ES-I3 (cell line): ENCODE results near the gene CHSY1.

Experiments used
- H3K36me3 ChIP-seq: 2 replicates; pipeline ENCODE4 v1.6.1; 2013; ENCODE audit warnings: mild to moderate bottlenecking, low read length, control low read depth, moderate library complexity; ENCODE audit not compliant: insufficient read depth
- H3K4me1 ChIP-seq: 2 replicates; pipeline ENCODE4 v1.6.1; 2013; ENCODE audit warnings: mild to moderate bottlenecking, control low read depth, low read length; ENCODE audit not compliant: insufficient read depth
- H3K9ac ChIP-seq: 2 replicates; pipeline ENCODE4 v1.6.1; 2013; ENCODE audit warnings: low read depth, mild to moderate bottlenecking, low read length, moderate library complexity
- H3K9me3 ChIP-seq: 2 replicates; pipeline ENCODE4 v1.6.1; 2013; ENCODE audit warnings: mild to moderate bottlenecking, low read length, moderate library complexity; ENCODE audit not compliant: control insufficient read depth, insufficient read depth

CHSY1 gene

GRCh38 chr15:101187820-101188636 is 63.8 kb downstream of the CHSY1 start:
- H3K4me1 ChIP-seq: peaks cover 36% of the 10 kb centered on the region
- no peaks in the 10 kb centered on the region for H3K9me3 ChIP-seq
- H3K36me3 ChIP-seq: no peaks in the 10 kb centered on the region; the same call in 1 of the 2 replicates
- H3K9ac ChIP-seq: no peak overlapping the region

- peaks cover 25% of the 10 kb centered on the region for H3K4me1 ChIP-seq
- no peaks in the 10 kb centered on the region; the same call in none of the 2 replicates for H3K36me3 ChIP-seq
- H3K9me3 ChIP-seq: no peaks in the 10 kb centered on the region
- no peak overlapping the region for H3K9ac ChIP-seq
Observed at GRCh38 chr15:101185770-101186169, 66.1 kb downstream of the CHSY1 start.

GRCh38 chr15:101185336-101185735 is 66.5 kb downstream of the CHSY1 start:
- no peaks in the 10 kb centered on the region for H3K9me3 ChIP-seq
- H3K4me1 ChIP-seq: peaks cover 21% of the 10 kb centered on the region

GRCh38 chr15:101184830-101185229 is 67.0 kb downstream of the CHSY1 start:
- Histone ChIP-seq H3K9me3 (no peaks in the 10 kb centered on the region), H3K9ac (no peak overlapping the region), H3K36me3 (no peaks in the 10 kb centered on the region; the same call in none of the 2 replicates), H3K4me1 (peaks cover 16% of the 10 kb centered on the region)

More at GRCh38 chr15:101185336-101185735, 66.5 kb downstream of the CHSY1 start:
- Histone ChIP-seq H3K36me3 (no peaks in the 10 kb centered on the region; the same call in none of the 2 replicates), H3K9ac (no peak overlapping the region)

- Histone ChIP-seq H3K9me3 (no peaks in the 10 kb centered on the region), H3K4me1 (peaks cover 10% of the 10 kb centered on the region), H3K36me3 (no peaks in the 10 kb centered on the region; the same call in none of the 2 replicates), H3K9ac (no peak overlapping the region)
Observed at GRCh38 chr15:101183931-101184305, 67.9 kb downstream of the CHSY1 start.

GRCh38 chr15:101183226-101183930 is 68.5 kb downstream of the CHSY1 start:
- Histone ChIP-seq H3K4me1 (peaks cover 5% of the 10 kb centered on the region), H3K9me3 (no peaks in the 10 kb centered on the region), H3K9ac (no peak overlapping the region; the same call in 1 of the 2 replicates), H3K36me3 (peaks cover 3% of the 10 kb centered on the region)

GRCh38 chr15:101182215-101182614 is 69.6 kb downstream of the CHSY1 start:
- Histone ChIP-seq H3K9me3 (no peaks in the 10 kb centered on the region), H3K4me1 (no peaks in the 10 kb centered on the region), H3K9ac (no peak overlapping the region), H3K36me3 (peaks cover 14% of the 10 kb centered on the region)

- no peaks in the 10 kb centered on the region for H3K9me3 ChIP-seq
- no peaks in the 10 kb centered on the region for H3K4me1 ChIP-seq
- no peak overlapping the region for H3K9ac ChIP-seq
- peaks cover 22% of the 10 kb centered on the region for H3K36me3 ChIP-seq
Observed at GRCh38 chr15:101181349-101181748, 70.5 kb downstream of the CHSY1 start.

- H3K36me3 ChIP-seq: peaks cover 25% of the 10 kb centered on the region
- H3K9me3 ChIP-seq: no peaks in the 10 kb centered on the region
Observed at GRCh38 chr15:101180620-101181307, 71.1 kb downstream of the CHSY1 start.

GRCh38 chr15:101179341-101180153 is 72.3 kb downstream of the CHSY1 start:
- Histone ChIP-seq H3K36me3 (peaks cover 32% of the 10 kb centered on the region), H3K9ac (no peak overlapping the region), H3K4me1 (no peaks in the 10 kb centered on the region), H3K9me3 (no peaks in the 10 kb centered on the region)

More at GRCh38 chr15:101180620-101181307, 71.1 kb downstream of the CHSY1 start:
- Histone ChIP-seq H3K9ac (no peak overlapping the region), H3K4me1 (no peaks in the 10 kb centered on the region)

GRCh38 chr15:101178931-101179330 is 72.9 kb downstream of the CHSY1 start:
- no peaks in the 10 kb centered on the region for H3K4me1 ChIP-seq
- peaks cover 34% of the 10 kb centered on the region for H3K36me3 ChIP-seq
- no peak overlapping the region for H3K9ac ChIP-seq
- H3K9me3 ChIP-seq: no peaks in the 10 kb centered on the region

GRCh38 chr15:101178479-101178878 is 73.4 kb downstream of the CHSY1 start:
- peaks cover 34% of the 10 kb centered on the region for H3K36me3 ChIP-seq
- H3K4me1 ChIP-seq: no peaks in the 10 kb centered on the region
- H3K9ac ChIP-seq: no peak overlapping the region
- no peaks in the 10 kb centered on the region for H3K9me3 ChIP-seq

- Histone ChIP-seq H3K9me3 (no peaks in the 10 kb centered on the region), H3K4me1 (no peaks in the 10 kb centered on the region), H3K36me3 (peaks cover 34% of the 10 kb centered on the region), H3K9ac (no peak overlapping the region)
Observed at GRCh38 chr15:101177866-101178265, 74.0 kb downstream of the CHSY1 start.

GRCh38 chr15:101176625-101177024 is 75.2 kb downstream of the CHSY1 start:
- Histone ChIP-seq H3K36me3 (peaks cover 34% of the 10 kb centered on the region), H3K9ac (no peak overlapping the region), H3K4me1 (no peaks in the 10 kb centered on the region), H3K9me3 (no peaks in the 10 kb centered on the region)
